HepG2 (cell line): ENCODE data around the gene OST4. TPM values are rescaled to one million over a fixed set of nuclear protein-coding genes. Genes with fewer than 3 reads are reported as not detected.
A peak's percentile ranks its signal among the peaks of the same experiment; 100 is the strongest.

ENCODE experiments used
- BHLHE40 ChIP-seq: IDR thresholded peaks from 2 replicates; pipeline ENCODE4 v1.6.1; 2011; ENCODE audit warnings: low read length, improper control_type of control experiment
- CEBPB ChIP-seq: IDR thresholded peaks from 2 replicates; pipeline ENCODE4 v1.6.1; 2011; ENCODE audit warnings: low read depth, low read length, improper control_type of control experiment, borderline replicate concordance
- CEBPZ ChIP-seq: IDR thresholded peaks from 2 replicates; pipeline ENCODE4 v1.6.1; 2012; ENCODE audit warnings: low read length, improper control_type of control experiment
- CSRNP1 ChIP-seq: sonication (generic); formaldehyde crosslinking; IDR thresholded peaks from 2 replicates; pipeline ENCODE4 v1.8.1; 2023; ENCODE audit warnings: mild to moderate bottlenecking, missing genetic modification reagents
- HNRNPH1 ChIP-seq: fragments of 200-400 bp; formaldehyde crosslinking; optimal IDR thresholded peaks from 2 replicates; pipeline ENCODE3; 2017; ENCODE audit warnings: mild to moderate bottlenecking, low read depth, low read length
- KAT8 ChIP-seq: IDR thresholded peaks from 2 replicates; pipeline ENCODE4 v1.6.1; 2016; ENCODE audit warnings: missing genetic modification reagents, missing compliant biosample characterization
- KLF9 ChIP-seq: IDR thresholded peaks from 2 replicates; pipeline ENCODE4 v1.6.1; 2016; ENCODE audit warnings: low read depth
- MXD4 ChIP-seq: IDR thresholded peaks from 2 replicates; pipeline ENCODE4 v1.6.1; 2016; ENCODE audit warnings: mild to moderate bottlenecking, missing biosample characterization, missing genetic modification reagents
- NFIB ChIP-seq: sonication (generic); formaldehyde crosslinking; IDR thresholded peaks from 2 replicates; pipeline ENCODE4 v1.9.0; 2021; ENCODE audit warnings: missing genetic modification reagents, mild to moderate bottlenecking, borderline replicate concordance
- NFRKB ChIP-seq: fragments of 450-650 bp; IDR thresholded peaks from 2 replicates; pipeline ENCODE4 v1.6.1; 2017
- NR2F2 ChIP-seq: IDR thresholded peaks from 2 replicates; pipeline ENCODE4 v1.6.1; 2012; ENCODE audit warnings: low read depth, inconsistent platforms, borderline replicate concordance
- RELA ChIP-seq: sonication (generic); formaldehyde crosslinking; IDR thresholded peaks from 2 replicates; pipeline ENCODE4 v1.4.0; 2020; ENCODE audit warnings: missing genetic modification reagents
- RNF2 ChIP-seq: fragments of 450-650 bp; conservative IDR thresholded peaks from 2 replicates; pipeline ENCODE4 v1.6.1; 2016; ENCODE audit warnings: low read depth
- THAP9 ChIP-seq: sonication (generic); formaldehyde crosslinking; IDR thresholded peaks from 2 replicates; pipeline ENCODE4; 2020; ENCODE audit warnings: missing genetic modification reagents, mild to moderate bottlenecking, borderline replicate concordance
- ZFP82 ChIP-seq: sonication (generic); formaldehyde crosslinking; IDR thresholded peaks from 2 replicates; pipeline ENCODE4 v1.5.1; 2020; ENCODE audit warnings: mild to moderate bottlenecking, missing genetic modification reagents, borderline replicate concordance
- ZNF264 ChIP-seq: sonication (generic); formaldehyde crosslinking; IDR thresholded peaks from 2 replicates; pipeline ENCODE4 v1.4.0; 2020; ENCODE audit warnings: missing genetic modification reagents
- ZNF3 ChIP-seq: IDR thresholded peaks from 2 replicates; pipeline ENCODE4 v1.7.0; 2017; ENCODE audit warnings: inconsistent platforms
- ZNF460 ChIP-seq: sonication (generic); formaldehyde crosslinking; IDR thresholded peaks from 2 replicates; pipeline ENCODE4 v1.5.1; 2020; ENCODE audit warnings: missing genetic modification reagents, mild to moderate bottlenecking, borderline replicate concordance
- ZNF788 ChIP-seq: sonication (generic); formaldehyde crosslinking; IDR thresholded peaks from 2 replicates; pipeline ENCODE4 v1.5.0; 2020; ENCODE audit warnings: mild to moderate bottlenecking, missing genetic modification reagents, borderline replicate concordance
- ZNF850 ChIP-seq: sonication (generic); formaldehyde crosslinking; conservative IDR thresholded peaks from 2 replicates; pipeline ENCODE4 v1.9.0; 2021; ENCODE audit warnings: mild to moderate bottlenecking, missing genetic modification reagents
- polyA plus RNA-seq, 8 experiments: library from polyadenylated mRNA; depleted of rRNA in 3 of 8; stranded (reverse) in 7 of 8; unstranded in 1 of 8; fragments of >200 nt; fragmentation: Illumina TruSeq in 4 of 8; extraction: Trizol in 4 of 8; gene quantifications; 2 replicates each; pipeline versions ENCODE4 v1.2.1 to v1.2.3, GENCODE V29; 2011 to 2016; ENCODE audit warnings: low read depth in 4 of 8, missing spikeins in 1 of 8, mixed read lengths in 1 of 8; ENCODE audit not compliant: insufficient read depth in 1 of 8
- total RNA-seq, 5 experiments: library from RNA; depleted of rRNA; stranded (reverse); fragments of >200 nt; fragmentation: Illumina TruSeq; extraction: Trizol; gene quantifications; 2 replicates each; pipeline ENCODE4 v1.2.3, GENCODE V29; 2016; ENCODE audit warnings: low read depth in 1 of 5
- TF ChIP-seq, protein P1 (sequence below), 2 experiments: sonication (generic) in 1 of 2; formaldehyde crosslinking in 1 of 2; IDR thresholded peaks; 2 replicates each; pipeline versions ENCODE4 v1.4.0 to v1.6.1; 2018 to 2020; ENCODE audit warnings: missing genetic modification reagents in 2 of 2, borderline replicate concordance in 1 of 2, low read depth in 1 of 2, mild to moderate bottlenecking in 1 of 2, missing biosample characterization in 1 of 2

Gene OST4
- total and polyA plus RNA-seq, 2 of the 13 experiments (the other 11 are each of a cell fraction or from before 2014, with no cell fraction given) = 498 to 584 TPM

- TF ChIP-seq THAP9 (CRISPR knock-in tag) = no peak
- no peak for TF ChIP-seq NFRKB
- peak; percentile 54 for TF ChIP-seq ZNF788
- no peak for TF ChIP-seq ZFP82 (CRISPR knock-in tag)
- no peak for TF ChIP-seq NFIB (CRISPR knock-in tag)
- TF ChIP-seq, protein P1, sequence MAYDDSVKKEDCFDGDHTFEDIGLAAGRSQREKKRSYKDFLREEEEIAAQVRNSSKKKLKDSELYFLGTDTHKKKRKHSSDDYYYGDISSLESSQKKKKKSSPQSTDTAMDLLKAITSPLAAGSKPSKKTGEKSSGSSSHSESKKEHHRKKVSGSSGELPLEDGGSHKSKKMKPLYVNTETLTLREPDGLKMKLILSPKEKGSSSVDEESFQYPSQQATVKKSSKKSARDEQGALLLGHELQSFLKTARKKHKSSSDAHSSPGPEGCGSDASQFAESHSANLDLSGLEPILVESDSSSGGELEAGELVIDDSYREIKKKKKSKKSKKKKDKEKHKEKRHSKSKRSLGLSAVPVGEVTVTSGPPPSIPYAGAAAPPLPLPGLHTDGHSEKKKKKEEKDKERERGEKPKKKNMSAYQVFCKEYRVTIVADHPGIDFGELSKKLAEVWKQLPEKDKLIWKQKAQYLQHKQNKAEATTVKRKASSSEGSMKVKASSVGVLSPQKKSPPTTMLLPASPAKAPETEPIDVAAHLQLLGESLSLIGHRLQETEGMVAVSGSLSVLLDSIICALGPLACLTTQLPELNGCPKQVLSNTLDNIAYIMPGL (CRISPR knock-in tag; IDR thresholded peaks at IDR 0.05; ENCODE audit: borderline replicate concordance in 1 of 2, low read depth in 1 of 2) = peak; percentile 96
- TF ChIP-seq CEBPB = no peak
- peak; percentile 94 for TF ChIP-seq MXD4
- TF ChIP-seq CSRNP1 (CRISPR knock-in tag) = peak; percentile 89
- no peak for TF ChIP-seq ZNF460
- TF ChIP-seq BHLHE40 = peak; percentile 93
- no peak for TF ChIP-seq ZNF850
- peak; percentile 80 for TF ChIP-seq KAT8 (CRISPR knock-in tag)
- TF ChIP-seq HNRNPH1 = no peak
- TF ChIP-seq NR2F2 = no peak
- TF ChIP-seq KLF9 (CRISPR knock-in tag) = peak; percentile 71; the same call in 1 of the 2 replicates
- peak; percentile 96; the same call in 1 of the 2 replicates for TF ChIP-seq RELA
- no peak for TF ChIP-seq ZNF3
- no peak for TF ChIP-seq CEBPZ
- TF ChIP-seq ZNF264 (CRISPR knock-in tag) = no peak
- 0 out of 2 replicates have a peak, but pooled peaks have one; percentile 59 for TF ChIP-seq RNF2
Observed at GRCh38 chr2:27086090-27086723, 14.8 kb upstream of the OST4 start (continued).
